GM12878 (cell line): Measurements from ENCODE around the gene AXIN1.

Source experiments
- CBX3 ChIP-seq: fragments of 200-600 bp; sonication (generic); IDR thresholded peaks from 2 replicates; pipeline ENCODE4 v1.6.1; 2016; ENCODE audit warnings: low read depth, borderline replicate concordance
- CEBPB ChIP-seq, 2 experiments: fragments of 150-350 bp in 1 of 2; IDR thresholded peaks; 2 replicates each; pipeline ENCODE4 v1.6.1; 2012 to 2014; ENCODE audit warnings: low read depth in 2 of 2, low read length in 2 of 2, borderline replicate concordance in 1 of 2, inconsistent platforms in 1 of 2
- CREM ChIP-seq: IDR thresholded peaks from 2 replicates; pipeline ENCODE4 v1.6.1; 2014; ENCODE audit warnings: antibody characterized with exemption, low read depth
- NFIC ChIP-seq: IDR thresholded peaks from 2 replicates; pipeline ENCODE4 v1.6.1; 2012; ENCODE audit warnings: low read depth, mild to moderate bottlenecking, inconsistent platforms, low read length, moderate library complexity
- POLR2AphosphoS2 ChIP-seq: IDR thresholded peaks from 2 replicates; pipeline ENCODE4 v1.6.1; 2011; ENCODE audit warnings: low read depth, mild to moderate bottlenecking, low read length, improper control_type of control experiment, moderate library complexity
- POLR2AphosphoS5 ChIP-seq: IDR thresholded peaks from 2 replicates; pipeline ENCODE4 v1.6.1; 2011; ENCODE audit warnings: mild to moderate bottlenecking, low read length, inconsistent platforms
- SP1 ChIP-seq: IDR thresholded peaks from one replicate; pipeline ENCODE4 v1.6.1; 2011; ENCODE audit warnings: low read depth, low read length
- TCF12 ChIP-seq: IDR thresholded peaks from 2 replicates; pipeline ENCODE4 v1.6.1; 2011; ENCODE audit warnings: low read depth, mild to moderate bottlenecking, low read length
- TF ChIP-seq, protein P1 (sequence below), 3 experiments: IDR thresholded peaks in 2 of 3; conservative IDR thresholded peaks in 1 of 3; 2 replicates each; pipeline ENCODE4 v1.5.1; 2011; ENCODE audit warnings: low read depth in 3 of 3, low read length in 3 of 3, mild to moderate bottlenecking in 3 of 3, control low read depth in 2 of 3, moderate library complexity in 2 of 3, inconsistent platforms in 1 of 3, mixed read lengths in 1 of 3; ENCODE audit not compliant: control insufficient read depth in 2 of 3, insufficient read depth in 1 of 3; ENCODE audit errors: extremely low read depth in 1 of 3
- TF ChIP-seq, protein P2 (sequence below): IDR thresholded peaks from 2 replicates; pipeline ENCODE4 v1.6.1; 2012; ENCODE audit warnings: mild to moderate bottlenecking, low read depth, low read length

DNA sequence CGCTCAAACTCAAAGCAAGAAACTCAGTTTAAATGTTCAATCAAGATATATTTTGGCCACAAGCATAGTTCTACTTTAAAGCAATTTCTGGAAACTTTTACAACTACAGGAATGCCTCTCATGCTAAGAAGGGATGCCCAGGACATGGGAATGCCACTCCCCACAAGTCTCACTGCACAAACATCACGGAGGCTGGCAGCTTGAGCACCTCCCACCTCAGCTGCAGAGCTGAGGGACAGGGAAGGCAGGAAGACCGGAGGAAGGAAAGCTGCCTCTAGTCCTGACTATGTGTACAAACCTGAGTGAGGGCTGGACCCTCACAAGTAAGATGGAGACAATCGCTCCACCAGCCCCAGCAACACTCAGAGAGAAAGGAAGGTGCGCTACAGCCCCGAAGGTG is 5.3 kb downstream of the AXIN1 start:
- TF ChIP-seq, protein P1, sequence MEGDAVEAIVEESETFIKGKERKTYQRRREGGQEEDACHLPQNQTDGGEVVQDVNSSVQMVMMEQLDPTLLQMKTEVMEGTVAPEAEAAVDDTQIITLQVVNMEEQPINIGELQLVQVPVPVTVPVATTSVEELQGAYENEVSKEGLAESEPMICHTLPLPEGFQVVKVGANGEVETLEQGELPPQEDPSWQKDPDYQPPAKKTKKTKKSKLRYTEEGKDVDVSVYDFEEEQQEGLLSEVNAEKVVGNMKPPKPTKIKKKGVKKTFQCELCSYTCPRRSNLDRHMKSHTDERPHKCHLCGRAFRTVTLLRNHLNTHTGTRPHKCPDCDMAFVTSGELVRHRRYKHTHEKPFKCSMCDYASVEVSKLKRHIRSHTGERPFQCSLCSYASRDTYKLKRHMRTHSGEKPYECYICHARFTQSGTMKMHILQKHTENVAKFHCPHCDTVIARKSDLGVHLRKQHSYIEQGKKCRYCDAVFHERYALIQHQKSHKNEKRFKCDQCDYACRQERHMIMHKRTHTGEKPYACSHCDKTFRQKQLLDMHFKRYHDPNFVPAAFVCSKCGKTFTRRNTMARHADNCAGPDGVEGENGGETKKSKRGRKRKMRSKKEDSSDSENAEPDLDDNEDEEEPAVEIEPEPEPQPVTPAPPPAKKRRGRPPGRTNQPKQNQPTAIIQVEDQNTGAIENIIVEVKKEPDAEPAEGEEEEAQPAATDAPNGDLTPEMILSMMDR (IDR thresholded peaks at IDR 0.05 in 2 of 3, conservative IDR thresholded peaks at IDR 0.05 in 1 of 3; ENCODE audit: control insufficient read depth in 2 of 3, extremely low read depth in 1 of 3, insufficient read depth in 1 of 3, low read depth in 3 of 3, low read length in 3 of 3) = no peak
- TF ChIP-seq TCF12 (no peak), CEBPB (IDR thresholded peaks at IDR 0.05; ENCODE audit: borderline replicate concordance in 1 of 2, low read depth in 2 of 2, low read length in 2 of 2) (no peak), CREM (no peak), SP1 (no peak), NFIC (no peak), POLR2AphosphoS2 (no peak), POLR2AphosphoS5 (no peak), CBX3 (no peak)
- TF ChIP-seq, protein P2, sequence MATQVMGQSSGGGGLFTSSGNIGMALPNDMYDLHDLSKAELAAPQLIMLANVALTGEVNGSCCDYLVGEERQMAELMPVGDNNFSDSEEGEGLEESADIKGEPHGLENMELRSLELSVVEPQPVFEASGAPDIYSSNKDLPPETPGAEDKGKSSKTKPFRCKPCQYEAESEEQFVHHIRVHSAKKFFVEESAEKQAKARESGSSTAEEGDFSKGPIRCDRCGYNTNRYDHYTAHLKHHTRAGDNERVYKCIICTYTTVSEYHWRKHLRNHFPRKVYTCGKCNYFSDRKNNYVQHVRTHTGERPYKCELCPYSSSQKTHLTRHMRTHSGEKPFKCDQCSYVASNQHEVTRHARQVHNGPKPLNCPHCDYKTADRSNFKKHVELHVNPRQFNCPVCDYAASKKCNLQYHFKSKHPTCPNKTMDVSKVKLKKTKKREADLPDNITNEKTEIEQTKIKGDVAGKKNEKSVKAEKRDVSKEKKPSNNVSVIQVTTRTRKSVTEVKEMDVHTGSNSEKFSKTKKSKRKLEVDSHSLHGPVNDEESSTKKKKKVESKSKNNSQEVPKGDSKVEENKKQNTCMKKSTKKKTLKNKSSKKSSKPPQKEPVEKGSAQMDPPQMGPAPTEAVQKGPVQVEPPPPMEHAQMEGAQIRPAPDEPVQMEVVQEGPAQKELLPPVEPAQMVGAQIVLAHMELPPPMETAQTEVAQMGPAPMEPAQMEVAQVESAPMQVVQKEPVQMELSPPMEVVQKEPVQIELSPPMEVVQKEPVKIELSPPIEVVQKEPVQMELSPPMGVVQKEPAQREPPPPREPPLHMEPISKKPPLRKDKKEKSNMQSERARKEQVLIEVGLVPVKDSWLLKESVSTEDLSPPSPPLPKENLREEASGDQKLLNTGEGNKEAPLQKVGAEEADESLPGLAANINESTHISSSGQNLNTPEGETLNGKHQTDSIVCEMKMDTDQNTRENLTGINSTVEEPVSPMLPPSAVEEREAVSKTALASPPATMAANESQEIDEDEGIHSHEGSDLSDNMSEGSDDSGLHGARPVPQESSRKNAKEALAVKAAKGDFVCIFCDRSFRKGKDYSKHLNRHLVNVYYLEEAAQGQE = no peak
